ENCODE measurements around the gene PBXIP1.

GRCh38 chr1:155000411-155000725 is 44.5 kb upstream of the PBXIP1 start:
- no peak for TF ChIP-seq OSR1 (CRISPR knock-in tag; IDR thresholded peaks at IDR 0.05)
- TF ChIP-seq ESRRG (CRISPR knock-in tag; IDR thresholded peaks at IDR 0.05), result no peak

Data from SK-N-SH treated with all-trans-retinoic acid at 6 μM for 48 hours (cell line).